NCI-H526 (cell line): ENCODE results near the gene DENND6A.
"Not testable (repeated sequence)": the region's sequence is repeated elsewhere in the genome, so short reads cannot be mapped to it uniquely, and the experiment has no call there.

Experiments
- DNase-seq, 2 experiments: peaks; one replicate each; lab custom pipeline; 2025; lab: John Stamatoyannopoulos, UW

The DENND6A gene

DNA sequence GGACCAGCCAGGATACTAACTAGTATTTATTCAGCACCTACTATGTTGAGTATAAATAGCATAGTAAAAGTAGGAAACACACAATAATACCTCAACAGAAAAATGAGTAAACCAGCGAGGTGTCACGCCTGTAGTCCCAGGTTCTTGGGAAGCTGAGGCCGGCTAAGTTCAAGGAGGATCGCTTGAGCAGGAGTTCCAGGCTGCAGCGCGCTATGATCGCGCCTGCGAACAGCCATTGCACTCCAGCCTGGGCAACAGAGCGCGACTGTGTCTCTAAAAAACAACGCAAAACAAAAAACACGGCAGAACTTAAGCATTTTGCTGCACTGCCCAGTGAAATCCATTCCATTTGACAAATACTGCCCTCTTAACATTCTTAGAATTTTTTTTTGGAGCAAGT is 1.3 kb upstream of the DENND6A start:
- no peak for DNase-seq

DNA sequence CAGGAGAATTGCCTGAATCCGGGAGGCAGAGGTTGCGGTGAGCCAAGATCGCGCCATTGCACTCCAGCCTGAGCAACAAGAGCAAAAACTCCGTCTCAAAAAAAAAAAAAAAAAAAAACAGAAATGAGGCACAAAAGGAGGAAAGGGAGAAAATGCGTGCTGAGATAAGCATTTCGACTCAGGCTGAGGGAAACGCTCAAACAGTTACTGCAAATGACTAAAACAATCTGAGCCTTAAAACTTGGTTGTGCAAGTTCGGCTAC is 813 bp downstream of the DENND6A start:
- DNase-seq, result not testable (repeated sequence)

DNA sequence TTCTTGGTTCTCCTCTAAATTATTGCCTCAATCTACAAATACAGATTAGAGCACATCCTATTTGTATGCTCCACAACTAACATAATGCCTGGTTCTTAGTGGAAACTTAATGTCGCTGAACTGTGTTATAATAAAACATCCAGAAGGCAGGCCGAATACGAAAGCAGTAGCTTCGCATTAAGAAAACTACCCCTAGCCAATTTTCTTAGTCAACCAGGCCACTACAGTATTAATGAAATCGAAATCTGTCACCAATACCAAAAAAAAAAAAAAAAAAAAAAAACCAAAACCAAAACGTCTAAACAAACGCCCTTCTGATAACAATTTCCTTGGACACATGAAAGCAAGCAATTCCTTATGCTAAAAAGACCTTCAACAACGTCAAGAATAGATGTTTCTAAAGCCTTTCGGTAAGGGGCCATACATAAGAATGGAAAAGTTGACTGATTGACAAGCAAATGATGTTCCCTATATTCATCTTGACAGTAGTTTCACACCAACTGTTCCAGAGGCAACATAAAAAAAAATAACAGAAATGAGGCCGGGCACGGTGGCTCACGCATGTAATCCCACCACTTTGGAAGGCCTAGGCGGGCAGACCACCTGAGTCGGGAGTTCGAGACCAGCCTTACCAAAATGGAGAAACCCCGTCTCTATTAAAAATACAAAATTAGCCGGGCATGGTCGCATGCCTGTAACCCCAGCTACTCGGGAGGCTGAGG is 1.3 kb downstream of the DENND6A start:
- DNase-seq, result no peak

DNA sequence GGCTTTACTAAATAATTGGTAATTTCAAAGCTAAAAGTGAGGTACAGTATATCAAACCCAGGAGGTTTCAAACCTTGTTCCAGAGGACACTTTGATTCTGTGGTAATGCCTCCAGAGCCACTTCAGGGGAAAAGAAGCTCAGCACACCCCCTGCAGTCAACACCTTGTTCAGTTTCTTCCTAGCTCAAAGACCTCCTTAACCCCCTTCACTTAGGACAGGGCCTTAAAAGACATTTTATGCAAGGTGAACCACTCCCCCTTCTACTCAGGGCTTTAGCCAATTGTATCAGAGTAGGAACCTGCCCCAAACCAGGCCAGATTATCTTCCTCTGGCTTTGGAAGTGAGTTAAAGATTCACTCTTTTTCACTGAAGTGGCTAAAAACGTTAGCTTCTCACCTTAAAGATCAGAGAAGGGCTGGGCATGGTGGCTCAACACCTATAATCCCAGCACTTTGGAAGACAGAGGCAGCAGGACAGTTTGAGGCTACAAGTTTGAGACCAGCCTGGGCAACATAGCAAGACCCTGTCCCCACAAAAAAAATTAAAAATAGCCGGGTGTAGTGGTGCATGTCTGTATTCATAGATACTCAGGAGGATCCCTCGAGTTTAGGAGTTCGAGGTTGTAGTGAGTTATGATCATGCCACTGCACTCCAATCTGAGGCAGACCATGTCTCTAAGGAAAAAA is 3.4 kb downstream of the DENND6A start:
- no peak for DNase-seq

DNA sequence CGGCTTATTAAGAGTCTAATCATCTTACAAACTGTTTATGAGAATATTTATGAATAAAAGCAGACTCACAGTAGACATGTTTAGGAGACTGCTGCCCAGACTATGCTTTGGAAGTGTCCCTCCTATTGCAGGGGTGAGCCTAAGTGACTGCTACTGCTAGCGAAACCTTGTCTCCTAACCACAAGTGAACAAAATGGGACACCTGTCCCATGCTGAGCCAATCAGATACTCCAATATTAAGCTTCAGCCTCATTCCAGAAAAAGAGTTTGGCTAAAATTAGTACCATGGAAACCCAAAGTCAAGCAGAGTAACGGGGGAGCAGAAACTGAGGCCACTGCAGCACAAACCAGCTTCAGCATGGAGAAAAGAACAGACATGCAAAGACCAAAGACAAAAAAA is 4.6 kb downstream of the DENND6A start:
- DNase-seq, result no peak

DNA sequence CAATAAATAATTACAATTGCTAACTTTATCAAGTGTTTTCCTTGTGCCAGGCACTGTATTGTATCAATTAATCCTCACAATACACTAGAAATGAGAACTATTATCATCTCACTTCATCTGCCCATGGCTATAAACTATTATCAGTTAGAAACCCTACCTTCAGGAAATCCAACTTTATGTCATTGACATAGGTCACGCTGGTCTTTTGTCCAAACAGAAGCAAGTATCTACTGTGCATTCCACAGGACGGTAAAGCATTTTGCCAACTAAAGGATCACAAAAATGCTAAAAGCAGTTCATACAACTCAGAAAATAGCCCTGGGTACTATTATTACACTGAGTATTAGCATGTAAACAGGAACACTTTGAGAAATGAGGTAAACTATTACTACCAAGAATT is 9.6 kb downstream of the DENND6A start:
- DNase-seq, result no peak

DNA sequence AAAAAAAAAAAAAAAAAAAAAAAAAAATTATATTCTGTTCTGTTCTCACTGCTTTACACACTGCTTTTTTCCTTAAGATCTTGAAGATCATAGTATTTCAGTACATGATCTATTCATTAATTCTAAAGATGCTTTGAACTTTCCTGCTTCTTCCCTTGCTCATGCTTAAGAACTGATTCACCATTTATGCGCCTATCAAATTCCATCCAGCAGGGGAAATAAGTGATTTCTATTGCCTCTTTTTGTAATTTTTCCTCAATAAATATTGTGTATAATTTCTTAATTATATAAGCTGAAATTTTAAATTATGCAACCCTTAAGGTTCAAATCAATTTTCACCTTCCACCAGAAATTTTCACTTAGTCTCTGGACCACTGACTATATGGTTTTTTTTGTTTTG is 10.6 kb downstream of the DENND6A start:
- DNase-seq, result no peak

DNA sequence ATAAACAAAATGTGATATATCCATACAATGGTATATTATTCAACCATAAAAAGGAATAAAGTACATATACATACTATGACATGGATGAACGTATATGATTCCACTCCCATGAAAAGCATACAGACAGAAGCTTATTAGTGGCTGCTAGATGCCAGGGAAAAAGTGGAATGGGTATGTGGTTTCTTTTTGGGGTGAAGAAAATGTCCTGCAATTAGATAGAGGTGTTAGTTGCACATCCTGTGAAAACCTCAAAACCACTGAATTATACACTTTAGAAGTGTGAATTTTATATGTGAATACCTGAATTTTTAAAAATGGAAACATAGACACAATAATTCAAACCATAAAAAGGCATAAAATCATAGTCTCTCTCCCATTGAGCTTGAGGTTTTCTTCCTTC is 11.2 kb downstream of the DENND6A start:
- DNase-seq, result no peak

DNA sequence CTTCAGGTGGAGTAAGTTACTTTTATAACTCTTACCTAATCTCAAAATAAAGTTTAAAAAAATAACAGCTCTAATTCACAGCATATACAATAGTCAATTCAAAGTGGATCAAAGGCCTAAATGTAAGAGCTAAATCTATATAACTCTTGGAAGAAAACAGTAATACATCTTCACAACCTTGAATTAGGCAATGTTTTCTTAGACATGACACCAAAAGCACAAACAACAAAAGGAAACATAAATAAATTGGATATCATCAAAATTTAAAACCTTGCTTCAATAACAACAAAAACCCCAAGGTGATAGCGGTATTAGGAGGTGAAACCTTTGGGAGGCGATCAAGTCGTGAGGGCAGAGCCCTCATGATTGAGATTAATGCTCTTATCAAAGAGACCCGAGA is 12.8 kb downstream of the DENND6A start:
- no peak for DNase-seq

DNA sequence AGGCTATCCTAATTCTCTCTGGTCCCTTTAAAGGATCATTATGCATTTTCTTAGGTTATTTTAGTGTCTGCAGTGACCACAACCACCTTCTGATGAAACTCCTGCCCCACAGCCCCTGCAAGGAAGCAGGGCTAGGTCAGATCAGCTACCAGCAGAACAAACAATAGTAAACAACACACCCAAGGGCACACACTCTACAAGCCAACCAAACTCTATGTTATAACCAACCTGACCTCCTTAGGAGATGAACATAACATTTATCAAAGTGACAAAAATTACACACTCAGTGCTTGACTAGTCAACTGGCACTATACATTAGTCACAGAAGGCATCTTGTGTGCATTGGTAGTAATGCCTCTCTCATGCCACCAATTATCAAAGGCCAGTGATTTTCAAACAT is 17.3 kb downstream of the DENND6A start:
- no peak for DNase-seq

DNA sequence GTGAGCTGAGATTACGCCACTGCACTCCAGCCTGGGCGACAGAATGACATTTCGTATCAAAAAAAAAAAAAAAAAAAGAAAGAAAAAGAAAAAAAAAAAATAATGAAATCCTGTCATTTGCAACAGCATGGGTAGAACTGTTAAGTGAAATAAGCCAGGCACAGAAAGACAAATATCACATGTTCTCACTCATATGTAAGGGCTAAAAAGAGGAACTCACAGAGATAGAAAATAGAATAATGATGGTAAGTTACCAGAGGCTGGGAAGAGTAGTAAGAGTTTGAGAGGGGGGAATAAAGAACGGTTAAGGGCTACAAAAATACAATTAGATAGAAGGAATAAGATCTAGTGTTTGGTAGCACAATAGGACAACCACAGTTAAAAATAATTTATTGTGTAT is 19.7 kb downstream of the DENND6A start:
- no peak for DNase-seq

DNA sequence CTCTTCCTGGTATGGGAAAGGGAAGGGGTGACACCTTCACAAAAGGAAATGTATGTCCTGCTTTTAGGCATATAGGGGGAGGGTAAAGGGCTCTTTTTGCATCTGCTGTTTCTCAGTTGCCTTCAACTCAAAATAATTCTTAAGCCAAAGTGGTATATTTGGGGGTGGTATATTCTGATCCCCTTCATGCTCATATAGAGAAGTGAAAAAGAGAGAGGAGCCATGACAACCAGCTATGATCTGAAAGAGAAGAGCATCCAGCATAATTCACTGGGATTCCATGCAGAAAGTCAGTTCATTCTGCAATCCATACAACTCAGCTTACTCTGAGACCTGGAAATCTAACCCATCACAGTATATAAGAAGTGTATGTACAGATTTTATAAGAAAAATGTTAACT is 22.3 kb downstream of the DENND6A start:
- DNase-seq, result no peak

DNA sequence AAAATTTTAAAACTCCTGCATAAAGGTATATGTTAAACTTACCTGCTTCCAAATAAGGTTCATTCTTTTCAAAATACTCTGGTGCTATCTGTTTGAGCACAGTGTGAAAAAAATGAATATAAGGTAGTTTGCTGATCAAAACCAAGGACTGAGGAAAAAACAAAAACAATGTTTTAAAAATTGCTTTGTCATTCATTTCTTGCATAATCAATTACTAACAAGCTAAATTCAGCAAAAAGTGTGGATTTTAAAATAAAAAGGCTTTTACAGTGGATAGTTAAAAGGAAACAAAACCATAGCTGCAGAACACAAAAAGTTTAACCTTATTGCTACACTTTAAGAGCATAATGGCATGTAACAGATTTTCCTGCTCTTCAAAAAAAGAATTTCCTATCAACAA is 31.5 kb downstream of the DENND6A start:
- DNase-seq, result no peak

DNA sequence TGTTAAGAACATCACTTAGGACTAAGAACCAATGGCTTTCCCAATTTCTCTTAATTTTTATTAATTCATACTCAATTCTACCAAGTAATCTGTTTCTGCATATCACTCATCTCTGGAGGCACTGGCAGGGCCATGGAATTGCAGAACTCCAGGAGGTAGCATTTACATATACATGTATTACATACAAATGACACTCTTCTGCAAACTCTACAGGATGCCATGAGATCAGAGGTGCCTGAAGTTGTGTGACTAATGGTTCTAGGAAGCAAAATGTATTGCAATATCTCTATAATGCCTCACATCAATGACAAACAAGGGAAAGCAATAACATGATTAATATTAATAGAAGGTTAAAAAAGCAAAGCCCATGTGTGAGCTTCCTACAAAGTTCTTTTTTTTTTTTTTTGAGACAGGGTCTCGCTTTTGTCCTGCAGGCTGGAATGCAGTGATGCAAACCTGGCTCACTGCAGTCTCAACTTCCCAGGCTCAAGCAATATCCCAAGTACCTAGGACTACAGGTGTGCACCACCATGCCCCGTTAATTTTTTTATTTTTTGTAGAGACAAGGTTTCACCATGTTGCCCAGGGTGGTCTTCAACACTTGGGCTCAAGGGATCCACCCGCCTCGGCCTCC is 33.0 kb downstream of the DENND6A start:
- no peak for DNase-seq

DNA sequence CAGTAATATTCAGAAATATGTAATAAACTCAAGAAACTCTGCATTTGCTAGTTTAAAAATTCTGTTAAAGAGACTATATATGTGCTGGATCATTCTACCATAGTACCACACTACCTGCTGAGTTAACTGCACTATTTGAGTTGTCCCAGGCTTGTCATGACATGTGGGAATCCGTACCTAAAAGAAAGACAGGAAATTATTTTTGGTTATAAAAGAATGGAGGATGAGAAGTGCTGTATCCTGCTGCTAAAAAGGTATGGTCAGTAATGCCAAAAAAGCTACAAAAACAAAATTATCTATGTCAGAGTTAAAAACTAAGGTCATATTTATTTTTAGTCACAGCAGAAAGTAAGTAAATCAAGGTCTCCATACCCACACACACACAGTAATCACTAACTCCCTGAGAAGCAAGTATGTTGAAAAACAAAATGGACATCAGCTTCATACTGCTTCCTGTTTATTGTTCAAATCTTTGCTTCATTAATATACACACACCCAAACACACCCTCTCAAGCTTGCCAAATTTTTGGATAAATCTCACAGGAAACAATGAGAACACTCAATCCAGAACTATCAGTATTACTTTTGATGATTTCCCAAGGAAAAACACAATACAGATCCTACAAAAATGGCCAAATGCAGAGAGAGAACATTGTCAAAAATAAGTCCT is 33.7 kb downstream of the DENND6A start:
- no peak for DNase-seq

DNA sequence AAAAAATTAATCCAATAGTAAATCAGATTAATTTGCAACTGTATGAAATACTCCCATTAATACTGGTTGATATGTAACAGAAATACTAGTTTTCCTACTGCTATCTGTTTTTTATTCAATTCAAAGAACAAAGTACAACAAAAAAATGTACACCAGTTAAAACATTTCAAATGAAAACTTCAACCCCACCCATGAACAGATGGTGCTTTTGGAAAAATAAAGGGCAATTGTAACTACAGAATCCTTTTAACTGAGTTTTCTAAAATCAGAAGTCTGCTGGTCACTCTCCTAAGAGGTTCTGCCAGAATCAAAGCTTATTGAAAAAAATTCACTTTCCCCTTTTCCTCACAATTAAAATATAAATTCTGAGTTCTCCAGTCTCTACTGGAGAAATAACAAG is 34.3 kb downstream of the DENND6A start:
- no peak for DNase-seq

DNA sequence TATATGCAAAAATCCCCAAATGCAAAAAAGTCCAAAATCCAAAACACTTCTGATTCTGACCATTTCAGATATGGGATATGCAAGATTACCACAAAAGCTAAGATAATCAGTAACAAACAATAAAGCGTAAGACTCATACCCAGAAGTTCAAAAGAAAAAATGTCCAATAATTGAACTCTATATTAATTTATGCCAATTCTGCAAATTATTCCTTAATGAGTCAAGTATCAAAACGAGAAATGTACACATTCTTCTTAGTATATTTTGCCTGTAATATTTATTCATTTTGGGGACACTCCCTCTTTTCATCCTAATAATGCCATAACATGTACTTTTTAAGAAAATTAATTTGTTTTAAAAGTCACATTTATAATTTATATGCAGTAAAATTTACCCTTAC is 37.1 kb downstream of the DENND6A start:
- no peak for DNase-seq

DNA sequence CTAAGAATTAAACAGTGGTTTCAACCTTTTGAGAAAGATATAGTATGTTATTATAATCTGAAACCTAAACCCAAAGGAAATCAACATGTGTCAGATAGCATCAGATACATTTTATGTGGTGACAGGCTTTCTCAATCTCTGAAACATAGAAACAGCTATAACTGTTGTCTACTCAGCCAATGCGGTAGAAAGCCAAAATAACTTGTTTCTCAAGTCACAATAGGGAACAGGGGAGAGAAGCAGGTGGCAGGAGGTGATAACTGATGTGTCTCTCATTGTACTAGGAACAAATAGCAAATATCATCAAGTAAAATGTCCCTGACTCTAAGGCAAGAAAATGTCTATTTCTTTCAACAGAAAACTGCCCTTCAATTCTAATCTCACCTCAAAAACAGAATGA is 38.6 kb downstream of the DENND6A start:
- no peak for DNase-seq

DNA sequence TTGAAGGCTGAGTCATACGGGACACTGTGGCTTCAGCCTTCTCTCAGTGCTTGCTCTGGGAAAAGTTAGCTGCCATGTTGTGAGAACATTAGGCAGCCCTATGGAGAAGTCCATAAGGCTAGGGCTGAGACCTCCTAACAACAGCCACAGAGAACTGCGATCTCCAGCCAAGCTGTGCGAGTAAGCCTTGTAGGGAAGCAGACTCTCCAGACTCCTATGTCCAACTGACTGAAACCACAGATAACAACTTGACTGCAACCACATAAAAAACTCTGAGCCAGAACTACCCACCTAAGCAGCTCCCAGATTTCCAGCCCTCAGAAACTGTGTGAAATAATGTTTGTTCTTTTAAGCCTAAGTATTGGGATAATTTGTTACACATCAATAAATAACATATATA is 40.7 kb downstream of the DENND6A start:
- DNase-seq, result no peak

DNA sequence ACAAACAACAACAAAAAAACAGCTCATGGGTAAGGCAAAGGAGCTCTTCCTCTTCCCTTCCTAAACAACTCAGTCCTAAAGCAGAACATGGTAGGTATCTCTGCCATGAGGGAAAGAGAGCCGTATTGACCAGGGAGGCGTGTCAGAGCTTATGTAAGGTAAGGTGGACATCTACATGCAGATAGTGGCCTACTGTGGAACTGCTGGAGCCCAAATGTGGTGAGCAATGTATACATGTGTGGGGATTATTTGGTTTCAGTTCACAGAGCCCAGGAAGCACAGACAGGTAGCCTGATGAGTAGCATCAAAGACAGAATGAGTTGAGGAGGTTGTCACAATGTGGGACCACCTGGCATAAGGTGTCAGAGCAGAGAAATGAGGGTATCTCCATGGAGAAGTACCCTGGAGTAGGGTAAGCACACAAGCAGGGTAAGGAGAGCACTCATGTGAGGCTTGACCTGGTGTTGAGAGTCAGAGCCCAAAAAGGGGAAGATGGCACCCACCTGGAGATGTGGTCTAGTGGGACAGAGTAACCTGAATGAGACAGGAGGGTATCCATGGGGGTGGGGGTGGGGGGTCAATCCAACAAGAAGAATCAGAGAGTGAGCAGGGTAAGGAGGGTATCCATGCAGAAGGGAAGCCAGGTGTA is 45.5 kb downstream of the DENND6A start:
- DNase-seq, result no peak

DNA sequence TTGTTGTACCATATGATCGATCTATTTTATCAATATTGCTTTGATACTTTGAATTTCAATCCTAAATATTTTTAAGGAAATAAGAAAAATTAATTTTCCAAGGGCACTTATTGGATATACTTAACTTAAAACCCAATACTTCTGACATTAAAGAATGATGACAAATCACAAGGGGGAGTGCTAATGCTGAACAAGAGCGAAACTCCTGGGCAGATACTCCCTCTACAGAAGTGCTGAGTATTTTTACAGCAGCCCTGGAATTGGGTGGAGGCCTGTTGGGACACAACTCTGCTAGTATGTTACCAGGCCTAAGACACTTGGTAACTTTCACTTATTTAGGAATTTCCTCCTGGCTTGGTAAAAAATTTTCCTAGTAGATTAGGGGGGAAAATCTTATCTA is 46.2 kb downstream of the DENND6A start:
- DNase-seq, result no peak

DNA sequence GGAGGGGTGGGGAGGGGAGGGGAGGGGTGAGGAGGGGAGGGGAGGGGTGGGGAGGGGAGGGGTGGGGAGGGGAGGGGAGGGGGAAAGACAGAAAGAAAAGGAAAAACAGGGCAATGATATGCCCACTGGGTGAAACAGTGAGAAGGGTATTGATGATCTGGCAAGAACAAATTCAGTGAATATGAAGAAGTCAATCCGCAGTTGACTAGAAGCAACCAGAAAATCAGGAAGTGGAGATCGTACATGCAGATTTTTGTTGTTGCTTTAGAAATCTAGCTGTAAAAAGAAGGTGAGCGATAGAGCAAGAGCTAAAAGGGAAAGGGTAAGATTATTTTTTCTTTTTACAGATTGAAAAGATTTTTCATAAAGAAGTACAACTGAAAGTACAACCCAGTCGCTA is 48.1 kb downstream of the DENND6A start:
- no peak for DNase-seq

DNA sequence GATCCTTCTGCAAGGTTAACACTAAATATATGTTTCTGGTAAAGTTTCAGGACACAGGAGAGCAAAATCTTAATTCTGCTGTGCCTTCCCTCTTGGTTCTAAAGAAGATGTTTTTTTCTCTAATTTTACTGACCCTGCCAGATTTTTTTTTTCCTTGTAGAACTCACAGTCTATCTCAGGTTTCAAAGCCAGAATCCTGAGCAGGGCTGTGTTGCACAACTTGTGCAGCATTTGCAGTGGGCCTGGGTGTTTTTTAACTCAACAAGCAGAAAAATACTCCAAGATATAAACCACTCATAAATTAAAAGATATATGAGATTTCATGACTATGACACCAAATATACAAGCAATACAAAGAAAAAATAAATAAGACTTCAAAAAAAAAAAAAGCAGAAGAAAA is 55.5 kb downstream of the DENND6A start:
- no peak for DNase-seq
